Trophoblast cell (in vitro differentiated cells and primary cell): ENCODE results near the gene CRYZ.

ENCODE experiments used
- DNase-seq, 2 donors: peaks; one replicate each; pipeline ENCODE4 v3.0.0-alpha.2; 2016
- H2AFZ ChIP-seq: 2 replicates; pipeline ENCODE4 v1.6.1; 2013; ENCODE audit warnings: low read length, moderate library complexity, mild to moderate bottlenecking; ENCODE audit not compliant: insufficient read depth, poor library complexity
- H2AK5ac ChIP-seq: 2 replicates; pipeline ENCODE4 v1.6.1; 2013; ENCODE audit warnings: mild to moderate bottlenecking, low read length
- H2BK120ac ChIP-seq: 2 replicates; pipeline ENCODE4 v1.6.1; 2013; ENCODE audit warnings: low read length, mild to moderate bottlenecking, moderate library complexity; ENCODE audit not compliant: insufficient read depth, poor library complexity
- H2BK12ac ChIP-seq: 2 replicates; pipeline ENCODE4 v1.6.1; 2013; ENCODE audit warnings: mild to moderate bottlenecking, low read length, moderate library complexity
- H2BK5ac ChIP-seq: 2 replicates; pipeline ENCODE4 v1.6.1; 2013; ENCODE audit warnings: low read length, low read depth, moderate library complexity, mild to moderate bottlenecking; ENCODE audit not compliant: poor library complexity
- H3K14ac ChIP-seq: 2 replicates; pipeline ENCODE4 v1.6.1; 2013; ENCODE audit warnings: mild to moderate bottlenecking, low read length
- H3K18ac ChIP-seq: 2 replicates; pipeline ENCODE4 v1.6.1; 2013; ENCODE audit warnings: mild to moderate bottlenecking, low read length
- H3K23ac ChIP-seq: 2 replicates; pipeline ENCODE4 v1.6.1; 2013; ENCODE audit warnings: low read length
- H3K27ac ChIP-seq: 2 replicates; pipeline ENCODE4 v1.5.1; 2013; ENCODE audit warnings: low read depth, mild to moderate bottlenecking, inconsistent platforms, low read length, moderate library complexity
- H3K27me3 ChIP-seq: 2 replicates; pipeline ENCODE4 v1.6.1; 2013; ENCODE audit warnings: inconsistent platforms, mild to moderate bottlenecking, low read length, moderate library complexity; ENCODE audit not compliant: insufficient read depth
- H3K36me3 ChIP-seq, 2 experiments: 1 replicate in 1 of 2; 2 replicates in 1 of 2; pipeline ENCODE4 v1.6.1; 2013; ENCODE audit warnings: low read length in 2 of 2, mild to moderate bottlenecking in 2 of 2, moderate library complexity in 1 of 2; ENCODE audit not compliant: insufficient read depth in 2 of 2, control insufficient read depth in 1 of 2
- H3K4ac ChIP-seq: 2 replicates; pipeline ENCODE4 v1.6.1; 2013; ENCODE audit warnings: low read depth, mild to moderate bottlenecking, low read length, moderate library complexity
- H3K4me1 ChIP-seq, 2 experiments: 1 replicate in 1 of 2; 2 replicates in 1 of 2; pipeline ENCODE4 v1.6.1; 2013; ENCODE audit warnings: low read length in 2 of 2, mild to moderate bottlenecking in 2 of 2, moderate library complexity in 1 of 2; ENCODE audit not compliant: insufficient read depth in 2 of 2, control insufficient read depth in 1 of 2
- H3K4me2 ChIP-seq: 2 replicates; pipeline ENCODE4 v1.6.1; 2013; ENCODE audit warnings: inconsistent platforms, mild to moderate bottlenecking, low read length, moderate library complexity
- H3K4me3 ChIP-seq: 2 replicates; pipeline ENCODE4 v1.5.1; 2013; ENCODE audit warnings: mild to moderate bottlenecking, low read depth, low read length, inconsistent platforms
- H3K79me1 ChIP-seq: one replicate; pipeline ENCODE4 v1.6.1; 2013; ENCODE audit warnings: low read length
- H3K79me2 ChIP-seq: 2 replicates; pipeline ENCODE4 v1.6.1; 2013; ENCODE audit warnings: low read length, mild to moderate bottlenecking; ENCODE audit not compliant: control insufficient read depth, insufficient read depth, poor library complexity
- H3K9ac ChIP-seq: 2 replicates; pipeline ENCODE4 v1.6.1; 2013; ENCODE audit warnings: mild to moderate bottlenecking, low read length
- H3K9me3 ChIP-seq: 2 replicates; pipeline ENCODE4 v1.6.1; 2013; ENCODE audit warnings: low read depth, mild to moderate bottlenecking, control low read depth, inconsistent platforms, low read length; ENCODE audit not compliant: insufficient read depth
- H4K12ac ChIP-seq: 2 replicates; pipeline ENCODE4 v1.6.1; 2013; ENCODE audit warnings: low read depth, mild to moderate bottlenecking, low read length, moderate library complexity
- H4K8ac ChIP-seq: 2 replicates; pipeline ENCODE4 v1.6.1; 2013; ENCODE audit warnings: low read depth, mild to moderate bottlenecking, low read length, moderate library complexity
- H4K91ac ChIP-seq: one replicate; pipeline ENCODE4 v1.6.1; 2013; ENCODE audit warnings: low read depth, mild to moderate bottlenecking, low read length, moderate library complexity
- WGBS: extraction: QIAGEN DNeasy Blood & Tissue Kit; methylation state at CpG from one replicate; pipeline ENCODE4 v1.1.7; 2013; ENCODE audit warnings: missing lambda C conversion rate; ENCODE audit not compliant: insufficient read length, insufficient coverage; ENCODE audit errors: extremely low coverage; 5-methylcytosine and 5-hydroxymethylcytosine counted together

The CRYZ gene

DNA sequence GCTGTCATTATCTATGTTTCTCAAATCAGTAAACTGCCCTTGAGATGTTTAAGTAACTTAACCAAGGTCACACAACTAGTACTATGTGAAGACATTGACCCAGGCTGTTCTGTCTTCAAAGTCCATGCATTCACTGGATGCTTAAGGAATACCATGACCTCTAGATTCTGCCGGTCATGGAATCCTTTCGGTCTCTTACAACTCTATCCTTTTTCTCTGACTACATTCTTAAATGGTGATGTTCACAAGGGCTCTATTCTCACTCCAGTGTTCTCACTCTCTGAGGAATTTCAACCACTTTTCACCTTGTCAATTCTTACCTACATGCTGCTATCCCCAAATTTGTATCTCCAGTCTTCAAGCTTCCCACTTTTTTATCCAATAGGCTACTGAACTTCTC, 15.2 kb downstream of the CRYZ start:
- Histone ChIP-seq H3K9ac (no peak overlapping the region), H3K27ac (no peak overlapping the region), H4K12ac (no peak overlapping the region), H3K4me2 (no peak overlapping the region), H3K4me3 (no peak overlapping the region), H3K27me3 (no peaks in the 10 kb centered on the region), H3K14ac (no peak overlapping the region), H2BK12ac (no peak overlapping the region), H3K4ac (no peak overlapping the region), H3K23ac (no peak overlapping the region), H2BK5ac (no peak overlapping the region), H2BK120ac (no peak overlapping the region), H3K9me3 (no peaks in the 10 kb centered on the region), H2AK5ac (no peak overlapping the region), H4K8ac (no peak overlapping the region), H3K4me1 (peaks cover 2 to 4% of the 10 kb centered on the region in 2 experiments), H2AFZ (no peak overlapping the region), H3K36me3 (peaks cover 0 to 11% of the 10 kb centered on the region in 2 experiments), H3K18ac (no peak overlapping the region), H3K79me2 (no peaks in the 10 kb centered on the region), H4K91ac (no peak overlapping the region), H3K79me1 (no peaks in the 10 kb centered on the region)
- WGBS: no CpG with 5 or more reads among the region's 2 CpGs
- peak in 1 of 2 donors; percentile 54 for DNase-seq

DNA sequence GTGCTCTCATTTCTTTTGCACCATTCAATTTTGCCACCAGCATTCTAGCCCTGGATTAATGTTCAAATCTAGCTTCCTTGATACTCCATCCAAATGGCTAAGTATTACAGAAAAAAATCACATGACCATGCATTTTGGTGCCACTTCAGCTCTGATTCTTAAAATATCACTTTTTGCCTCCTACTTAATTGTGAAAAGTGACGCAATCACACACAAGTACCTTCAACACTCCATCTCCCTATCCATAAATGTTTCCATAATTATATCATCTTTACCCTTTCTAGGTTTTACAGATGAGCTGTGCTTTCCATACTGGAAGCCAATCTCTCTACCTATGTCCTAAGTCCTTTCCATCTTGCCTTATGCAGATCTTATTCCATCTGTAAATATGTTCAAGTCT, 16.0 kb downstream of the CRYZ start:
- Histone ChIP-seq H2BK12ac (no peak overlapping the region), H3K14ac (no peak overlapping the region), H3K36me3 (peaks cover 0 to 9% of the 10 kb centered on the region in 2 experiments), H2AFZ (no peak overlapping the region), H4K91ac (no peak overlapping the region), H3K18ac (no peak overlapping the region), H3K9ac (no peak overlapping the region), H3K4ac (no peak overlapping the region), H4K12ac (no peak overlapping the region), H3K27ac (no peak overlapping the region), H3K4me2 (no peak overlapping the region), H3K27me3 (no peaks in the 10 kb centered on the region), H3K9me3 (no peaks in the 10 kb centered on the region), H3K4me3 (no peak overlapping the region), H3K79me1 (no peaks in the 10 kb centered on the region), H3K23ac (no peak overlapping the region), H2AK5ac (no peak overlapping the region), H3K4me1 (peaks cover 2 to 4% of the 10 kb centered on the region in 2 experiments), H2BK5ac (no peak overlapping the region), H2BK120ac (no peak overlapping the region), H4K8ac (no peak overlapping the region), H3K79me2 (no peaks in the 10 kb centered on the region)
- DNase-seq: no peak
- no CpG with 5 or more reads among the region's 1 CpG for WGBS

DNA sequence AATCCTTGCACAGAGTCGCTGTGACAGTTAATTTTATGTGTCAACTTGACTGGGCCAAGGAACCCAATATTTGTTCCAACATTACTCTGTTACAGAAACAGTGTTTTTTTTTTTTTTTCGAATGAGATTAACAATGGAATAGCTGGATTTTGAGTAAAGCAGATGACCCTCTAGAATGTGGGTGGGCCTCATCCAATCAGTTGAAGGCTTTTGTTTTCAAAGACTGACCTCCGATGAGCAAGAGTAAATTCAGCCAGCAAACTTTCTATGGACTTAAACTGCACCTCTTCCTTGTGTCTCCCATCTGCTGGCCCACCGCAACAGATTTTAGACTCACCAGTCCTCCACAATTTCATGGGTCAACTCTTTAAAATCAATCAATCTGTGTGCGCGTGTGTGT, 17.0 kb downstream of the CRYZ start:
- no peak overlapping the region for H2AFZ ChIP-seq
- no peak overlapping the region for H4K91ac ChIP-seq
- no peaks in the 10 kb centered on the region for H3K27me3 ChIP-seq
- no peak overlapping the region for H3K9ac ChIP-seq
- H3K79me1 ChIP-seq: no peaks in the 10 kb centered on the region
- no peak overlapping the region for H3K27ac ChIP-seq
- no CpG with 5 or more reads among the region's 6 CpGs for WGBS
- H4K8ac ChIP-seq: no peak overlapping the region
- no peak overlapping the region for H4K12ac ChIP-seq
- no peak overlapping the region for H3K4me2 ChIP-seq
- H2BK12ac ChIP-seq: no peak overlapping the region
- H2BK5ac ChIP-seq: no peak overlapping the region
- no peaks in the 10 kb centered on the region for H3K9me3 ChIP-seq
- peaks cover 2 to 16% of the 10 kb centered on the region in 2 experiments for H3K36me3 ChIP-seq
- H3K14ac ChIP-seq: no peak overlapping the region
- H3K23ac ChIP-seq: no peak overlapping the region
- no peak overlapping the region for H3K4me3 ChIP-seq
- no peak overlapping the region for H3K4ac ChIP-seq
- no peak overlapping the region for H2BK120ac ChIP-seq
- DNase-seq: no peak
- H3K18ac ChIP-seq: no peak overlapping the region
- peaks cover 2 to 4% of the 10 kb centered on the region in 2 experiments for H3K4me1 ChIP-seq
- no peak overlapping the region for H2AK5ac ChIP-seq
- no peaks in the 10 kb centered on the region for H3K79me2 ChIP-seq

DNA sequence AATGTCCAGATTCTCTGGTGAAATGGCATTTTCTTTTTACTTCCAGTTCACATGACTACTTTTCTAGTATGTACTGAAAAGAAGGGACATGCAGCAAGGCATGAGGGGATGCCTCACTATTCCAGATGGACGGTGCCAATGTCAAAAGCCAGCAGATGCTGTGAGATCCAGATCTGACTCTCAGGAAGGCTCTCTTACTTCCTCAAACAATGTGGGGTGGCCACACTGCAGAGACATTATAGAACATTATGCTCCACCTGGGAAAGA, 17.7 kb downstream of the CRYZ start:
- no peak overlapping the region for H2AK5ac ChIP-seq
- H3K23ac ChIP-seq: no peak overlapping the region
- no peak overlapping the region for H2BK12ac ChIP-seq
- H4K8ac ChIP-seq: no peak overlapping the region
- H2BK5ac ChIP-seq: no peak overlapping the region
- H3K27ac ChIP-seq: no peak overlapping the region
- H3K4me2 ChIP-seq: no peak overlapping the region
- WGBS: no CpG with 5 or more reads among the region's 1 CpG
- no peak overlapping the region for H2BK120ac ChIP-seq
- H3K9me3 ChIP-seq: no peaks in the 10 kb centered on the region
- no peak for DNase-seq
- peaks cover 2 to 15% of the 10 kb centered on the region in 2 experiments for H3K36me3 ChIP-seq
- peaks cover 2 to 4% of the 10 kb centered on the region in 2 experiments for H3K4me1 ChIP-seq
- no peak overlapping the region for H3K9ac ChIP-seq
- H3K27me3 ChIP-seq: no peaks in the 10 kb centered on the region
- H4K91ac ChIP-seq: no peak overlapping the region
- no peak overlapping the region for H3K14ac ChIP-seq
- no peaks in the 10 kb centered on the region for H3K79me2 ChIP-seq
- no peak overlapping the region for H3K18ac ChIP-seq
- H3K4me3 ChIP-seq: no peak overlapping the region
- H3K79me1 ChIP-seq: no peaks in the 10 kb centered on the region
- no peak overlapping the region for H4K12ac ChIP-seq
- no peak overlapping the region for H3K4ac ChIP-seq
- no peak overlapping the region for H2AFZ ChIP-seq
